Hematopoietic multipotent progenitor cell treated with erythropoietin and hydrocortisone succinate and interleukin-3 and kit ligand, for 15 days (in vitro differentiated cells): Measurements from ENCODE around the gene TEPSIN.

ENCODE experiments used
- DNase-seq: peaks from one replicate; pipeline ENCODE4 v3.0.0-alpha.2; 2015; ENCODE audit warnings: low spot score

Gene TEPSIN

GRCh38 chr17:81184555-81184954, 54.3 kb downstream of the TEPSIN start:
- no peak for DNase-seq

GRCh38 chr17:81183807-81184206, 55.0 kb downstream of the TEPSIN start:
- no peak for DNase-seq

GRCh38 chr17:81183316-81183715, 55.5 kb downstream of the TEPSIN start:
- no peak for DNase-seq

- DNase-seq: no peak
These were observed 56.3 kb downstream of the TEPSIN start for GRCh38 chr17:81182596-81182995.

- no peak for DNase-seq
These were observed 57.1 kb downstream of the TEPSIN start for GRCh38 chr17:81181811-81182185.

GRCh38 chr17:81180836-81181810, 57.7 kb downstream of the TEPSIN start:
- DNase-seq: no peak

- DNase-seq: no peak
These were observed 59.0 kb downstream of the TEPSIN start for GRCh38 chr17:81179861-81180260.

- DNase-seq: no peak
These were observed 59.6 kb downstream of the TEPSIN start for GRCh38 chr17:81179220-81179619.
